GM21717 (cell line): ENCODE results near the gene ANO4.
"Not testable (repeated sequence)": the region's sequence is repeated elsewhere in the genome, so short reads cannot be mapped to it uniquely, and the experiment has no call there.

Experiments used
- ATAC-seq: cut with Tn5 transposase; IDR thresholded peaks from one replicate; pipeline ENCODE4 v1.9.1; 2021; ENCODE audit warnings: mild to moderate bottlenecking, moderate library complexity; ENCODE audit not compliant: unreplicated experiment

ANO4 gene

GRCh38 chr12:101077791-101078528, 283.4 kb downstream of the ANO4 start:
- ATAC-seq = no peak

DNA sequence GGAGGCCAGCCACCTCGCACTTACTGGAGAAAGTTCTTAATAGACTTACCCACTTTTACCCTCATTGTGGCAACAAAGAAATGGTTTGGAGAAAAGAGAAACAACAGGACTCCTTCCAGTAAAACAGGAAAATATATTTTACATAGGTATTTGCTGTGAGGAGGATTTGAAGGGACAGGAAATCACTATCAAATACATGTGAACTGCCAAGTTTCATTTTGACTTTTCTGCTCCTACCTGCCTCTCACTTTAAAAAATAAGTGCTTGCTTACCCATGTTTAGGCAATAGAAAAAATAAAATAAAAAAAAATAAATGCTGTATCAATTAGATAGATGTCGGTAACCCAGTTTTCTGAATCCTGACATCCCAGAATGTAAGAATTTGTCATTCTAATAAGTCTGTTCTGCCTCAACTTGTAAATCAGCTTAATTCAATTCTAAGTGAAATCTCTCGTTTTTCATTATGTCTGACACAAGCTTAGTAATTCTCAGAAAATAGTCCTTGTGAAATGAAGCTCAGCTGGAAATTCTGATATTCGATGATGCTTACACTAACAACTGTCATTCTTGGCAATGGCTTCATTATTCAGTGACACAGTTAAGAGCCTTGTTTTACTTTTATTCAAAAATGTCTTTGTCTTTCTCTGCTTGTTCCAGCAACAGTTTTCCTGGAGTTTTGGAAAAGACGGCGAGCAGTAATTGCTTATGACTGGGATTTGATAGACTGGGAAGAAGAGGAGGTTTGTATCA, 284.1 kb downstream of the ANO4 start:
- ATAC-seq = no peak

- no peak for ATAC-seq
Measured at GRCh38 chr12:101082706-101083105, 288.1 kb downstream of the ANO4 start.

- no peak for ATAC-seq
Measured at GRCh38 chr12:101086490-101087135, 292.0 kb downstream of the ANO4 start.

DNA sequence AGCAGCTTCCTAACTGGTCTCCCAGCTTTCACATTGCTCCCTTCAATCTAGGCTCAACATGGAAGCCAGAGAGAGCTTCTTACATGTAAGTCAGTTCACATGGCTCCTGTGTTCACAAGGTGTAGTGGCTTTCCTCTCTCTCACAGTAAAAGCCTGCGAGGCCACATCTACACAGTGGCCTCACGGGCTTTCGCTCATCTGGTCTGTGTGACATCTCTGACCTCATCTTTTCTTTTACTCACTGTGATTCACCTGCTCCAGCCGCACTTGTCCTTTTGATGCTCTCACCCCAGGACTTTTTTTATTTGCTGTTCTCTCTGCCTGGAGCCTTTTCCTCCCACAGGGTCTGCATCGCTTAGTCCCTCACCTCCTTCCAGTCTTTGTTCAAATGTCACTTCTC, 293.3 kb downstream of the ANO4 start:
- no peak for ATAC-seq

GRCh38 chr12:101089271-101089670, 294.7 kb downstream of the ANO4 start:
- no peak for ATAC-seq

- ATAC-seq = not testable (repeated sequence)
Measured at GRCh38 chr12:101090222-101090621, 295.6 kb downstream of the ANO4 start.

- ATAC-seq = no peak
Measured at GRCh38 chr12:101097829-101098580, 303.4 kb downstream of the ANO4 start.

GRCh38 chr12:101107032-101107763, 312.6 kb downstream of the ANO4 start:
- ATAC-seq = no peak

GRCh38 chr12:101108130-101108529, 313.6 kb downstream of the ANO4 start:
- ATAC-seq = no peak

GRCh38 chr12:101110866-101111265, 316.3 kb downstream of the ANO4 start:
- ATAC-seq = no peak

- no peak for ATAC-seq
Measured at GRCh38 chr12:101111441-101111840, 316.9 kb downstream of the ANO4 start.

DNA sequence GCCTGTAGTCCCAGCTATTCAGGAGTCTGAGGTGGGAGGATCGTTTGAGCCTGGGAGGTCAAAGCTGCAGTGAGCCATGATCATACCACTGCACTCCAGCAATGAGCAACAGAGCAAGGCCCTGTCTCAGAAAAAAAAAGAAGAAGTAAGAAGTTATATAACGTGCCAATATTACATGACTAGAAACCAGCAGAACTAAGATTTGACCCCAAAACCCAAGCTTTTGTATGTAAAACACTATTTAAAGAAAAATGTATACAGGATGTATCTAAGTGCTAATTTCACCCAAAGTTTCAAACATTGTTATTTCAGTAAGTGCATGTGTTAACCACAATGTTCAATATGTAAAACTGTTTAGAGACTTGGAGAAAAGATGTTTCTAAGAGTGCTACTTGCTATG, 320.8 kb downstream of the ANO4 start:
- ATAC-seq = no peak

GRCh38 chr12:101116911-101117310, 322.3 kb downstream of the ANO4 start:
- ATAC-seq = no peak

GRCh38 chr12:101117842-101118241, 323.3 kb downstream of the ANO4 start:
- ATAC-seq = no peak

GRCh38 chr12:101127521-101128219, 333.1 kb downstream of the ANO4 start:
- no peak for ATAC-seq

DNA sequence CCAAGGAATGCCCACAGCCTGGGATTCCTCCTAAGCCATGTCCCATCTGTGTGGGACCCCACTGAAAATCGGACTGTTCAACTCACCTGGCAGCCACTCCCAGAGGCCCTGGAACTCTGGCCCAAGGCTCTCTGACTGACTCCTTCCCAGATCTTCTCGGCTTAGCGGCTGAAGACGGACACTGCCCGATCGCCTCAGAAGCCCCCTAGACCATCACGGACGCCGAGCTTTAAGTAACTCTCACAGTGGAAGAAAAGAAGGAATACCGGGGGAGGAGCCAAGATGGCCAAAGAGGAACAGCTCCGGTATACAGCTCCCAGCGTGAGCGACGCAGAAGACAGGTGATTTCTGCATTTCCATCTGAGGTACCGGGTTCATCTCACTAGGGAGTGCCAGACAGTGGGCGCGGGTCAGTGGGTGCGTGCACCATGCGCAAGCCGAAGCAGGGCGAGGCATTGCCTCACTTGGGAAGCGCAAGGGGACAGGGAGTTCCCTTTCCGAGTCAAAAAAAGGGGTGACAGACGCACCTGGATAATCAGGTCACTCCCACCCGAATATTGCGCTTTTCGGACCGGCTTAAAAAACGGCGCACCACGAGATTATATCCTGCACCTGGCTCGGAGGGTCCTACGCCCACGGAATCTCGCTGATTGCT, 351.3 kb downstream of the ANO4 start:
- not testable (repeated sequence) for ATAC-seq

DNA sequence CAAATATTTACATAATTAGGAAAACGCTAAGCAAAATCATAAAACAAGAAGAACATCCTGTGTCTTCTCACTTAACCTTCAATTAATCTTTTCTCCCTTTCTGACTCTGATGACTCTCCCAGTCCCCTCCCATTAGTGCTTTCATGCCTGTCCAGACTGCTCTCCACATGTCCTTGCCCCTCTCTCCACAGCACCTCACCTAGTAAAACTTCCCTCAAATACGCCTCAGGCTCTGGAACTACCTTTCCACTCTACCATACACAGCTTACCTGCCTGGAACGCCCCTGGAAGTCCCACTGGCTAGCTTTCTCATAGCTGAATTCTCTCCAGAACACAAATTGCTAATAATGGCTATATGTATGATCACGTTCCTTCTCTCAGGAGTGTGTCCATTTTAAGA, 370.7 kb downstream of the ANO4 start:
- no peak for ATAC-seq

- no peak for ATAC-seq
Measured at GRCh38 chr12:101166866-101167265, 372.3 kb downstream of the ANO4 start.
